ENCODE data around the gene ZBTB43. TPM values are rescaled to one million over a fixed set of nuclear protein-coding genes. Genes with fewer than 3 reads are reported as not detected.
"Not testable (repeated sequence)": the region's sequence is repeated elsewhere in the genome, so short reads cannot be mapped to it uniquely, and the experiment has no call there.

ZBTB43 gene
- total RNA-seq, 2 donors from 2014 or later: 17.4 to 24.2 TPM

DNA sequence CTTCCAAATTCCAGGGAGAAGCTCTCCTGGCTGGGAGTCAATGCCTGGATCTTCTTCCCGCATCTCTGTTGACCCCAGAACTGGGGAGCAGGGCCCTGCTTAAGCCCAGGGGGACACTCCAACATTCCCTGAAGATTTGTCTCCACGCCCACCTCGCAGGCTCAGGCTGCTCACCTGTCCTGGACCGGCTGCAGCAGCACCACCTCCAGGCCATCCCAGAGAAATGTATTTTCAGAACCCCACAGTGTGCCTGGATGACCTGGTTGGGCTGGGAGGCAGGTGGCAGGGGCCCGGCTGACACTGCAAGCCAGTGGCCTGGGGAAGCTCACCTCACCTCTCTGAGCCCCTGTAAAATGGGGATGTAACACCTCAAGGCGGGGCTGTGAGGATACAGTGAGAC is 27.1 kb upstream of the ZBTB43 start:
- Histone ChIP-seq H3K27me3 (ENCODE audit: control insufficient read depth, insufficient read depth, low read length, poor library complexity, severe bottlenecking) (peaks cover 18% of the 10 kb centered on the region), H3K4me3 (ENCODE audit: low read length) (no peak overlapping the region), H3K4me1 (ENCODE audit: control insufficient read depth, insufficient read depth, low read length) (no peaks in the 10 kb centered on the region), H3K9me3 (ENCODE audit: control insufficient read depth, low read length) (no peaks in the 10 kb centered on the region), H3K27ac (ENCODE audit: low read depth, low read length) (no peak overlapping the region), H3K36me3 (ENCODE audit: control insufficient read depth, insufficient read depth, low read length) (no peaks in the 10 kb centered on the region), H3K9ac (ENCODE audit: extremely low read depth, low read length, poor library complexity, severe bottlenecking) (no peak overlapping the region)
- DNase-seq: peak; percentile 88
- Mint-ChIP-seq H3K4me1 (no peaks in the 10 kb centered on the region), H3K4me3 (no peak overlapping the region), H3K27me3 (ENCODE audit: insufficient read depth) (peaks cover 33% of the 10 kb centered on the region), H3K36me3 (ENCODE audit: low read depth) (no peaks in the 10 kb centered on the region), H3K9me3 (no peaks in the 10 kb centered on the region), H3K27ac (no peak overlapping the region)
- 49 to 91% methylated on average over 1 to 6 of the region's 6 CpGs for WGBS, 2 experiments (ENCODE audit: insufficient coverage in 1 of 2, insufficient read length in 1 of 2)
- TF ChIP-seq CTCF (conservative IDR thresholded peaks at IDR 0.05): peak; percentile 71

DNA sequence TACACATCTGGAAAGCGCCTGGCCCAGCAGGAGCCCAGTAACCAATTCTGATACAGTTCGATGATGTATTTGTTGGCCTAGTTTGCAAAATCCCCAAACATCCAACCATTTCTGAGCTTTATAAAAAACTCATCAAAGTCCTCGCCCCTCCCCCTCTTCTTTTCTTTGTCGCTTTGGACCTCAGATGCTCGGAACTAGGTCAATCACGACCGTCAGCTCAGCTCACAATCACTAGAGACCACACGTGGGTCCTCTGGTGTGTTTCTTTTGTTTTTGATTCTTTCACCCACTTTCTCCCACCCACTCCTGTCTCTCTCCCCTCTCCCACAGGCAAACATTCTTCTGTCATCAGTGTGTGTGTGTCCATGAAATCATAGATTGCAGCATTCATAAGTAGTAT is 26.7 kb upstream of the ZBTB43 start:
- Mint-ChIP-seq H3K36me3 (ENCODE audit: low read depth) (no peaks in the 10 kb centered on the region), H3K27ac (no peak overlapping the region), H3K27me3 (ENCODE audit: insufficient read depth) (peaks cover 33% of the 10 kb centered on the region), H3K4me1 (no peaks in the 10 kb centered on the region), H3K4me3 (no peak overlapping the region), H3K9me3 (no peaks in the 10 kb centered on the region)
- WGBS, 2 experiments (ENCODE audit: insufficient coverage in 1 of 2, insufficient read length in 1 of 2): 87 to 90% methylated on average over 6 to 8 of the region's 8 CpGs
- H3K27ac ChIP-seq (ENCODE audit: low read depth, low read length): no peak overlapping the region
- H3K36me3 ChIP-seq (ENCODE audit: control insufficient read depth, insufficient read depth, low read length): no peaks in the 10 kb centered on the region
- no peak overlapping the region for H3K4me3 ChIP-seq (ENCODE audit: low read length)
- no peak overlapping the region for H3K9ac ChIP-seq (ENCODE audit: extremely low read depth, low read length, poor library complexity, severe bottlenecking)
- no peak for TF ChIP-seq CTCF (conservative IDR thresholded peaks at IDR 0.05)
- peaks cover 18% of the 10 kb centered on the region for H3K27me3 ChIP-seq (ENCODE audit: control insufficient read depth, insufficient read depth, low read length, poor library complexity, severe bottlenecking)
- DNase-seq: no peak
- H3K4me1 ChIP-seq (ENCODE audit: control insufficient read depth, insufficient read depth, low read length): no peaks in the 10 kb centered on the region
- no peaks in the 10 kb centered on the region for H3K9me3 ChIP-seq (ENCODE audit: control insufficient read depth, low read length)

GRCh38 chr9:126778696-126779095 is 26.1 kb upstream of the ZBTB43 start:
- H3K36me3 Mint-ChIP-seq (ENCODE audit: low read depth); H3K4me1 Mint-ChIP-seq; DNase-seq; H3K4me3 Mint-ChIP-seq; H3K27ac ChIP-seq (ENCODE audit: low read depth, low read length); H3K4me1 ChIP-seq (ENCODE audit: control insufficient read depth, insufficient read depth, low read length); H3K36me3 ChIP-seq (ENCODE audit: control insufficient read depth, insufficient read depth, low read length); H3K9me3 Mint-ChIP-seq; H3K9me3 ChIP-seq (ENCODE audit: control insufficient read depth, low read length); H3K27ac Mint-ChIP-seq; H3K4me3 ChIP-seq (ENCODE audit: low read length); H3K9ac ChIP-seq (ENCODE audit: extremely low read depth, low read length, poor library complexity, severe bottlenecking): not testable (repeated sequence)
- peaks cover 31% of the 10 kb centered on the region for H3K27me3 Mint-ChIP-seq (ENCODE audit: insufficient read depth)
- peaks cover 14% of the 10 kb centered on the region for H3K27me3 ChIP-seq (ENCODE audit: control insufficient read depth, insufficient read depth, low read length, poor library complexity, severe bottlenecking)
- WGBS, 2 experiments (ENCODE audit: insufficient coverage in 1 of 2, insufficient read length in 1 of 2): 94 to 100% methylated on average over 1 to 5 of the region's 5 CpGs

Data from endodermal cell (in vitro differentiated cells).